Coronary artery (tissue), 2 donors: ENCODE measurements around the gene GPD1L.

ENCODE experiments used
- DNase-seq: peaks from one replicate; pipeline ENCODE4 v3.0.0-alpha.2; 2017; ENCODE audit warnings: low spot score
- H3K27ac ChIP-seq, 2 donors: fragments of 200-600 bp; sonication (generic); one replicate each; pipeline ENCODE4 v1.5.1; 2016 to 2019
- H3K4me3 ChIP-seq: fragments of 200-600 bp; sonication (generic); 2 replicates; pipeline ENCODE4 v1.5.1; 2016; ENCODE audit warnings: mild to moderate bottlenecking, moderate library complexity
- CTCF ChIP-seq: fragments of 200-600 bp; sonication (generic); IDR thresholded peaks from one replicate; pipeline ENCODE4 v1.5.1; 2019; ENCODE audit warnings: antibody characterized with exemption

The GPD1L gene

GRCh38 chr3:32093204-32093603, 13.2 kb upstream of the GPD1L start:
- DNase-seq = no peak
- no peak overlapping the region for H3K4me3 ChIP-seq
- TF ChIP-seq CTCF = no peak
- no peak overlapping the region for H3K27ac ChIP-seq

GRCh38 chr3:32095431-32095830, 11.0 kb upstream of the GPD1L start:
- no peak for TF ChIP-seq CTCF
- DNase-seq = no peak
- Histone ChIP-seq H3K4me3 (no peak overlapping the region), H3K27ac (no peak overlapping the region)

- Histone ChIP-seq H3K27ac (no peak overlapping the region), H3K4me3 (no peak overlapping the region)
- no peak for TF ChIP-seq CTCF
- no peak for DNase-seq
These were observed 8.7 kb upstream of the GPD1L start for GRCh38 chr3:32097768-32098167.

GRCh38 chr3:32098528-32098927, 7.9 kb upstream of the GPD1L start:
- Histone ChIP-seq H3K27ac (no peak overlapping the region), H3K4me3 (no peak overlapping the region)
- TF ChIP-seq CTCF = no peak
- DNase-seq = no peak

GRCh38 chr3:32100465-32100864, 6.0 kb upstream of the GPD1L start:
- Histone ChIP-seq H3K27ac (peak overlapping the region in 1 of 2 donors; percentile 28), H3K4me3 (no peak overlapping the region)
- DNase-seq = no peak
- no peak for TF ChIP-seq CTCF

GRCh38 chr3:32102289-32102688, 4.1 kb upstream of the GPD1L start:
- H3K27ac ChIP-seq = no peak overlapping the region
- no peak for DNase-seq
- TF ChIP-seq CTCF = no peak
- no peak overlapping the region for H3K4me3 ChIP-seq

GRCh38 chr3:32104492-32104891, 1.9 kb upstream of the GPD1L start:
- no peak for TF ChIP-seq CTCF
- no peak overlapping the region for H3K27ac ChIP-seq
- no peak for DNase-seq
- H3K4me3 ChIP-seq = no peak overlapping the region
